SH-SY5Y (cell line): ENCODE measurements around the gene EBF3.

Experiments used
- GATA2 ChIP-seq: IDR thresholded peaks from 2 replicates; pipeline ENCODE4 v1.6.1; 2011; ENCODE audit warnings: mild to moderate bottlenecking, low read depth, low read length
- GATA3 ChIP-seq: IDR thresholded peaks from 2 replicates; pipeline ENCODE4 v1.6.1; 2011; ENCODE audit warnings: low read depth, mild to moderate bottlenecking, low read length, moderate library complexity

- TF ChIP-seq GATA2 (no peak), GATA3 (no peak)
These were observed 122.5 kb downstream of the EBF3 start for GRCh38 chr10:129841590-129841989.
